ENCODE measurements around the gene BRCC3.

GRCh38 chrX:155048977-155049619 is 22.2 kb upstream of the BRCC3 start:
- TF ChIP-seq CTCF (IDR thresholded peaks at IDR 0.05) (peak; percentile 32 to 64 (median 56)), POLR2A (IDR thresholded peaks at IDR 0.05) (no peak)
